IMR-90 (cell line): ENCODE data around the gene GRIN2B. TPM values are rescaled to one million over a fixed set of nuclear protein-coding genes. Genes with fewer than 3 reads are reported as not detected.

Source experiments
- ATAC-seq: fragments of 200-7000 bp; cut with Tn5 transposase; 2 replicates; pipeline ENCODE4 v1.9.1; 2020; ENCODE audit warnings: low read depth, mild to moderate bottlenecking, moderate library complexity
- BruUV-seq: library from RNA; stranded (reverse); fragments of 400-500 nt; replicated peaks from 2 replicates; lab custom pipeline; 2021; lab: Mats Ljungman, UMichigan
- CTCF ChIA-PET: fragments of 300-600 bp; formaldehyde crosslinking; extraction: SDS; loops from one replicate; lab custom pipeline; 2021; ENCODE audit warnings: antibody characterized with exemption; lab: Yijun Ruan, JAX
- POLR2A ChIA-PET: fragments of 300-600 bp; sonication (Branson Sonifier 250); formaldehyde crosslinking; loops from one replicate; lab custom pipeline; 2022; ENCODE audit warnings: antibody characterized with exemption; ENCODE audit not compliant: unreplicated experiment; lab: Charles Lee
- DNase-seq: peaks from one replicate; pipeline ENCODE4 v3.0.0; 2013
- H2AFZ ChIP-seq: replicated peaks from 2 replicates; pipeline ENCODE3; 2013; ENCODE audit warnings: low read length, mild to moderate bottlenecking; ENCODE audit not compliant: poor library complexity
- H2AK5ac ChIP-seq: 2 replicates; pipeline ENCODE4 v1.6.1; 2013; ENCODE audit warnings: low read depth, low read length, inconsistent platforms
- H2AK9ac ChIP-seq: replicated peaks from 2 replicates; pipeline ENCODE3; 2013; ENCODE audit warnings: mild to moderate bottlenecking, low read depth, low read length, moderate library complexity; ENCODE audit not compliant: poor library complexity
- H2BK120ac ChIP-seq: 2 replicates; pipeline ENCODE4 v1.6.1; 2013; ENCODE audit warnings: low read depth, low read length, inconsistent platforms
- H2BK15ac ChIP-seq: 3 replicates; pipeline ENCODE4 v1.6.1; 2013; ENCODE audit warnings: low read depth, low read length, inconsistent platforms
- H2BK20ac ChIP-seq: 2 replicates; pipeline ENCODE4 v1.6.1; 2013; ENCODE audit warnings: low read depth, mild to moderate bottlenecking, inconsistent platforms, low read length, moderate library complexity
- H2BK5ac ChIP-seq: 2 replicates; pipeline ENCODE4 v1.6.1; 2013; ENCODE audit warnings: mild to moderate bottlenecking, low read depth, low read length, inconsistent platforms; ENCODE audit not compliant: poor library complexity, severe bottlenecking
- H3K14ac ChIP-seq: replicated peaks from 2 replicates; pipeline ENCODE4 v1.6.1; 2013; ENCODE audit warnings: low read depth, low read length, inconsistent platforms
- H3K18ac ChIP-seq: 2 replicates; pipeline ENCODE4 v1.6.1; 2013; ENCODE audit warnings: low read depth, low read length, control low read depth
- H3K23ac ChIP-seq: 2 replicates; pipeline ENCODE4 v1.6.1; 2013; ENCODE audit warnings: low read depth, low read length, inconsistent platforms
- H3K27ac ChIP-seq: 2 replicates; pipeline ENCODE4 v1.5.1; 2013; ENCODE audit warnings: mild to moderate bottlenecking, control low read depth, low read length; ENCODE audit not compliant: insufficient read depth
- H3K27me3 ChIP-seq: 2 replicates; pipeline ENCODE4 v1.6.1; 2013; ENCODE audit warnings: low read length; ENCODE audit not compliant: control insufficient read depth, insufficient read depth
- H3K36me3 ChIP-seq: 2 replicates; pipeline ENCODE4 v1.6.1; 2013; ENCODE audit warnings: low read length, mixed read lengths; ENCODE audit not compliant: control insufficient read depth, insufficient read depth
- H3K4ac ChIP-seq: 2 replicates; pipeline ENCODE4 v1.6.1; 2013; ENCODE audit warnings: low read depth, low read length, inconsistent platforms
- H3K4me1 ChIP-seq: 2 replicates; pipeline ENCODE4 v1.6.1; 2013; ENCODE audit warnings: low read length, mixed read lengths; ENCODE audit not compliant: control insufficient read depth, insufficient read depth
- H3K4me2 ChIP-seq: 2 replicates; pipeline ENCODE4 v1.6.1; 2013; ENCODE audit warnings: low read depth, mild to moderate bottlenecking, control low read depth, low read length, moderate library complexity
- H3K4me3 ChIP-seq: 2 replicates; pipeline ENCODE4 v1.5.1; 2013; ENCODE audit warnings: low read depth, mild to moderate bottlenecking, control low read depth, low read length, moderate library complexity; ENCODE audit not compliant: insufficient read depth
- H3K56ac ChIP-seq: 2 replicates; pipeline ENCODE4 v1.6.1; 2013; ENCODE audit warnings: low read length, inconsistent platforms; ENCODE audit not compliant: insufficient read depth; ENCODE audit errors: extremely low read depth
- H3K79me1 ChIP-seq, 2 experiments: 2 replicates each; pipeline ENCODE4 v1.6.1; 2013; ENCODE audit warnings: low read length in 2 of 2, inconsistent platforms in 1 of 2, low read depth in 1 of 2
- H3K9ac ChIP-seq: 2 replicates; pipeline ENCODE4 v1.6.1; 2013; ENCODE audit warnings: low read depth, low read length, control low read depth
- H3K9me1 ChIP-seq: 2 replicates; pipeline ENCODE4 v1.6.1; 2013; ENCODE audit warnings: low read length, inconsistent platforms; ENCODE audit not compliant: insufficient read depth
- H3K9me3 ChIP-seq: 2 replicates; pipeline ENCODE4 v1.6.1; 2013; ENCODE audit warnings: low read length; ENCODE audit not compliant: control insufficient read depth, insufficient read depth
- H4K20me1 ChIP-seq: 2 replicates; pipeline ENCODE4 v1.6.1; 2013; ENCODE audit warnings: low read length, inconsistent platforms; ENCODE audit not compliant: insufficient read depth
- H4K5ac ChIP-seq: 2 replicates; pipeline ENCODE4 v1.6.1; 2013; ENCODE audit warnings: mild to moderate bottlenecking, low read depth, low read length, control low read depth
- H4K8ac ChIP-seq, 2 experiments: 2 replicates each; pipeline ENCODE4 v1.6.1; 2013; ENCODE audit warnings: low read depth in 2 of 2, low read length in 2 of 2, control low read depth in 1 of 2, inconsistent platforms in 1 of 2
- H4K91ac ChIP-seq: 2 replicates; pipeline ENCODE4 v1.6.1; 2013; ENCODE audit warnings: low read depth, low read length, inconsistent platforms; ENCODE audit not compliant: insufficient read depth
- ELK1 ChIP-seq: fragments of 150-350 bp; IDR thresholded peaks from 2 replicates; pipeline ENCODE4 v1.6.1; 2016; ENCODE audit warnings: low read depth, mild to moderate bottlenecking, low read length, moderate library complexity, borderline replicate concordance
- MAFK ChIP-seq: IDR thresholded peaks from 2 replicates; pipeline ENCODE4 v1.6.1; 2012; ENCODE audit warnings: low read depth, low read length, improper control_type of control experiment
- MAZ ChIP-seq: IDR thresholded peaks from 2 replicates; pipeline ENCODE4 v1.6.1; 2012; ENCODE audit warnings: low read depth, mild to moderate bottlenecking, low read length, improper control_type of control experiment, moderate library complexity, borderline replicate concordance
- MXI1 ChIP-seq: IDR thresholded peaks from 2 replicates; pipeline ENCODE4 v1.6.1; 2012; ENCODE audit warnings: low read depth, mild to moderate bottlenecking, low read length, moderate library complexity, borderline replicate concordance
- NFE2L2 ChIP-seq: fragments of 150-350 bp; IDR thresholded peaks from 2 replicates; pipeline ENCODE4 v1.6.1; 2016; ENCODE audit warnings: low read depth, mild to moderate bottlenecking, low read length
- POLR2A ChIP-seq: IDR thresholded peaks from 2 replicates; pipeline ENCODE4 v1.6.1; 2012; ENCODE audit warnings: mild to moderate bottlenecking, low read depth, low read length
- RCOR1 ChIP-seq: IDR thresholded peaks from 2 replicates; pipeline ENCODE4 v1.6.1; 2012; ENCODE audit warnings: mild to moderate bottlenecking, low read length, improper control_type of control experiment; ENCODE audit not compliant: insufficient replicate concordance
- RFX5 ChIP-seq: IDR thresholded peaks from 2 replicates; pipeline ENCODE4 v1.8.0; 2012; ENCODE audit warnings: low read depth, mild to moderate bottlenecking, low read length, moderate library complexity
- SMC3 ChIP-seq: fragments of 150-350 bp; IDR thresholded peaks from 2 replicates; pipeline ENCODE4 v1.6.1; 2016; ENCODE audit warnings: low read depth, mild to moderate bottlenecking, antibody characterized with exemption, low read length, moderate library complexity
- WGBS, 2 experiments: methylation state at CpG; one replicate each; pipeline versions ENCODE4 v1.1.5 to v1.1.7; 2013; ENCODE audit warnings: missing lambda C conversion rate in 2 of 2; ENCODE audit not compliant: insufficient read length in 1 of 2; ENCODE audit errors: extremely low coverage in 2 of 2; 5-methylcytosine and 5-hydroxymethylcytosine counted together
- dilution Hi-C: fragments of 300-500 bp; cut with HindIII; formaldehyde crosslinking; loops from one replicate; pipeline ENCODE4 v1.14.3; 2018; ENCODE audit warnings: low sequenced_read_pairs; ENCODE audit not compliant: unreplicated experiment
- in situ Hi-C: fragments of 300-500 bp; cut with MboI; formaldehyde crosslinking; loops from 3 replicates; pipeline ENCODE4 v1.14.3; 2019; ENCODE audit warnings: low sequenced_read_pairs, inconsistent platforms, mixed read lengths
- intact Hi-C: fragments of 100-400 bp; cut with micrococcal nuclease; formaldehyde crosslinking; loops from 2 replicates; pipeline ENCODE4 v1.10.0; 2022
- polyA plus RNA-seq, 3 experiments: library from polyadenylated mRNA; depleted of rRNA; stranded (reverse); fragments of >200 nt; gene quantifications; 2 replicates each; pipeline ENCODE4 v1.2.3, GENCODE V29; 2012; ENCODE audit warnings: low replicate concordance in 1 of 3
- total RNA-seq: library from RNA; depleted of rRNA; stranded (reverse); fragments of >200 nt; gene quantifications from 2 replicates; pipeline ENCODE4 v1.2.3, GENCODE V29; 2012

GRIN2B gene
- total and polyA plus RNA-seq, 2 of the 4 experiments (the other 2 are of a cell fraction), result under 0.01 TPM; not detected in 1

DNA sequence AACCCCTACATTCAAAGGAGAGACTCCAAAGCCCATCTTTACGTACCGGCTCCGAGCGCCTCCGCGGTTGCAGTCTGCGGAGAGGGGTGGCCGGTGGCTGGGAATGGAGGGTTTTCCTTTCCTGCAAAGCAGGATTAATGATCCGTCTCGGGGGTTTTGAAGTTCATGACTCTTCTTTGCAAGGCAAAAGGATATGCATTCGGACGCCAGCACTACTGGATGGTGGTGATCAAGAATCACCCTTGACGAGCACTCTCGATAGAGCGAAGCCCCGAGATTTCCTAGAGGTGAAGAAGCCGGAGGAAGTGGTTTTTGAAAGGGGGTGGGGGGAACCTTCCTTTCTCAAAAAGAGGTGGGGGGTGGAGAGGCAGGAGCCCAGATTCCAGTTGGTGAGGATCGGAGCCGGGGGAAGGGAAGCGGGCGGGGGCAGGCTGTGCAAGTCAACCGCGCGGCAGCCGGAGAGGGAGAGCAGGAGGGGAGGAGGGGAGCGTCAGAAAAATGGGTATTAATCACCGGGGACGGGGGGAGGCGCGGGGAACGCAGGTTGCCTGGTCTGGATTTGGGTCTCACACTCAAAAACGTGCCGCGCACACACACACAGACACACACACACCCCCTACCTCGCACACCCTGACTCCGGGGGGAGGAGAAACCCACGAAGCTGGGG lies at the start of gene GRIN2B (continued):
- TF ChIP-seq ELK1 (no peak), SMC3 (no peak)

DNA sequence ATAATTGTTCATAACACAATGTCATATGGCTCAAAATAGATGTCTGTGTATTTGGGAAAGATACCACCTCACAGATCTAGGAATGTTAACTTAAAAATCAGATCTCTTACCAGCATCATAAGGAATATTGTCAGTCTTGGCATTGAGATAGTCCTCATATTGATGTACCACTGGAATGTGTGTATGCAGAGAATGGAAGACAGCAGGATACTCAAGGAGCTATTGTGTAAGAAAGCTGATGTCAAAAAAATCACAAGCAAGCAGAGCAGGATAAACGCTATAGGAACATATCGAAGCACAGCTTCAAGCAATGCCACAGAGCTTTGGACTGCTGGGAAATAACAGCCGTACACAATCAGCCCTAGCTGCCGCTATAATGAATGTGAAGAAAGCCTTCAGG lies 45.1 kb upstream of the GRIN2B start:
- Histone ChIP-seq H3K9ac (no peak overlapping the region), H2AK5ac (no peak overlapping the region), H3K4ac (no peak overlapping the region), H3K27me3 (no peaks in the 10 kb centered on the region), H3K4me2 (no peak overlapping the region), H3K9me3 (0 out of 2 replicates have a peak, but pooled peaks cover 3% of the 10 kb centered on the region), H2BK5ac (no peak overlapping the region), H3K23ac (no peak overlapping the region), H2BK120ac (no peak overlapping the region), H3K14ac (no peak overlapping the region), H3K79me1 (no peaks in the 10 kb centered on the region), H4K91ac (no peak overlapping the region), H2AFZ (no peak overlapping the region), H2BK15ac (no peak overlapping the region), H3K4me3 (no peak overlapping the region), H3K18ac (no peak overlapping the region), H3K56ac (no peak overlapping the region), H2BK20ac (no peak overlapping the region), H2AK9ac (no peak overlapping the region), H4K8ac (no peak overlapping the region), H3K36me3 (no peaks in the 10 kb centered on the region), H3K27ac (no peak overlapping the region), H3K9me1 (no peaks in the 10 kb centered on the region), H4K5ac (no peak overlapping the region), H3K4me1 (no peaks in the 10 kb centered on the region), H4K20me1 (no peaks in the 10 kb centered on the region)
- DNase-seq, result no peak
- BruUV-seq, result no TSS peak
- intact Hi-C loops (no loop called here), in situ Hi-C loops (no loop called here), dilution Hi-C loops (no loop called here)
- TF ChIP-seq SMC3, result no peak
- no peak for TF ChIP-seq RFX5
- TF ChIP-seq RCOR1, result no peak
- no peak for TF ChIP-seq MAFK
- TF ChIP-seq POLR2A, result no peak
- no peak for TF ChIP-seq NFE2L2
- TF ChIP-seq MAZ, result no peak
- no peak for TF ChIP-seq ELK1
- TF ChIP-seq MXI1, result no peak
- 49% methylated on average over 3 of the region's 4 CpGs; no CpG with 5 or more reads in 1 of the 2 experiments for WGBS, 2 experiments
- ChIA-PET POLR2A (no interaction called here), CTCF (no interaction called here)
- no peak for ATAC-seq
